HEK293 (cell line): ENCODE results near the gene TSHZ3.

Source experiments
- CTCF ChIA-PET: fragments of 350-600 bp; formaldehyde crosslinking; extraction: SDS; loops from one replicate; lab custom pipeline; 2021; ENCODE audit warnings: antibody characterized with exemption; lab: Yijun Ruan, JAX
- POLR2A ChIA-PET: fragments of 300-600 bp; formaldehyde crosslinking; extraction: SDS; loops from one replicate; lab custom pipeline; 2020; ENCODE audit warnings: antibody characterized with exemption, inconsistent platforms; lab: Yijun Ruan, JAX
- H3K27ac ChIP-seq: fragments of 200-500 bp; sonication (Bioruptor generic); 2 replicates; pipeline ENCODE4 v1.5.1; 2014; ENCODE audit warnings: low read depth, low read length, control low read depth, inconsistent platforms; ENCODE audit errors: extremely low read depth
- H3K36me3 ChIP-seq, 2 experiments: fragments of 200-500 bp in 1 of 2; sonication (Bioruptor generic) in 1 of 2; 1 replicate in 1 of 2; 2 replicates in 1 of 2; pipeline ENCODE4 v1.5.1; 2014 to 2017; ENCODE audit warnings: inconsistent platforms in 2 of 2, low read length in 2 of 2; ENCODE audit not compliant: control insufficient read depth in 2 of 2, insufficient read depth in 1 of 2
- H3K4me1 ChIP-seq: fragments of 200-500 bp; sonication (Bioruptor generic); 2 replicates; pipeline ENCODE4 v1.5.1; 2014; ENCODE audit warnings: mild to moderate bottlenecking, low read length, inconsistent platforms; ENCODE audit not compliant: control insufficient read depth, insufficient read depth
- H3K4me3 ChIP-seq: 2 replicates; pipeline ENCODE4 v1.5.1; 2011; ENCODE audit warnings: low read depth, mild to moderate bottlenecking, control low read depth, low read length, moderate library complexity
- H3K9me3 ChIP-seq: fragments of 200-500 bp; sonication (Bioruptor generic); 2 replicates; pipeline ENCODE4 v1.5.1; 2014; ENCODE audit warnings: low read depth, low read length, inconsistent platforms; ENCODE audit not compliant: control insufficient read depth, insufficient read depth
- BCL11A ChIP-seq: fragments of 450-650 bp; formaldehyde crosslinking; IDR thresholded peaks from 2 replicates; pipeline ENCODE4 v1.5.1; 2016; ENCODE audit warnings: low read depth, missing biosample characterization, missing genetic modification characterization
- SETDB1 ChIP-seq: IDR thresholded peaks from one replicate; pipeline ENCODE4 v1.6.1; 2017; ENCODE audit warnings: mild to moderate bottlenecking, low read length, moderate library complexity, mixed read lengths; ENCODE audit not compliant: insufficient read length
- SP2 ChIP-seq: fragments of 450-650 bp; formaldehyde crosslinking; IDR thresholded peaks from 2 replicates; pipeline ENCODE4 v1.5.1; 2016; ENCODE audit warnings: missing biosample characterization, missing genetic modification characterization
- SP3 ChIP-seq: fragments of 450-650 bp; formaldehyde crosslinking; IDR thresholded peaks from 2 replicates; pipeline ENCODE4 v1.5.1; 2016; ENCODE audit warnings: missing biosample characterization, missing genetic modification characterization
- SP7 ChIP-seq: fragments of 450-650 bp; formaldehyde crosslinking; IDR thresholded peaks from 2 replicates; pipeline ENCODE4 v1.5.1; 2016; ENCODE audit warnings: missing biosample characterization, missing genetic modification characterization
- ZNF112 ChIP-seq: fragments of 450-650 bp; formaldehyde crosslinking; IDR thresholded peaks from 2 replicates; pipeline ENCODE4 v1.5.0; 2017; ENCODE audit warnings: missing biosample characterization, missing genetic modification characterization
- ZNF2 ChIP-seq: fragments of 450-650 bp; formaldehyde crosslinking; IDR thresholded peaks from 2 replicates; pipeline ENCODE4 v1.5.1; 2016; ENCODE audit warnings: missing biosample characterization, missing genetic modification characterization
- ZNF23 ChIP-seq: fragments of 450-650 bp; formaldehyde crosslinking; IDR thresholded peaks from 2 replicates; pipeline ENCODE4 v1.5.1; 2016; ENCODE audit warnings: missing biosample characterization, missing genetic modification characterization, borderline replicate concordance
- ZNF341 ChIP-seq: fragments of 450-650 bp; formaldehyde crosslinking; IDR thresholded peaks from 2 replicates; pipeline ENCODE4; 2016; ENCODE audit warnings: low read depth, missing biosample characterization, missing genetic modification characterization
- ZNF366 ChIP-seq: fragments of 450-650 bp; formaldehyde crosslinking; conservative IDR thresholded peaks from 2 replicates; pipeline ENCODE4 v1.5.1; 2016; ENCODE audit warnings: missing biosample characterization, missing genetic modification characterization
- ZNF37A ChIP-seq: fragments of 450-650 bp; IDR thresholded peaks from 2 replicates; pipeline ENCODE4 v1.5.1; 2018; ENCODE audit warnings: missing biosample characterization, missing genetic modification characterization
- ZNF560 ChIP-seq: fragments of 450-650 bp; formaldehyde crosslinking; IDR thresholded peaks from 2 replicates; pipeline ENCODE4 v1.5.1; 2017; ENCODE audit warnings: missing biosample characterization, missing genetic modification characterization, borderline replicate concordance
- ZNF777 ChIP-seq: fragments of 450-650 bp; formaldehyde crosslinking; IDR thresholded peaks from 2 replicates; pipeline ENCODE4 v1.5.1; 2017; ENCODE audit warnings: missing biosample characterization, missing genetic modification characterization, borderline replicate concordance
- TF ChIP-seq, protein P1 (sequence below): fragments of 450-650 bp; formaldehyde crosslinking; IDR thresholded peaks from 2 replicates; pipeline ENCODE4 v1.5.1; 2016; ENCODE audit warnings: missing biosample characterization, missing genetic modification characterization
- TF ChIP-seq, protein P2 (sequence below): fragments of 450-650 bp; formaldehyde crosslinking; IDR thresholded peaks from 2 replicates; pipeline ENCODE4 v1.5.1; 2017; ENCODE audit warnings: missing biosample characterization, missing genetic modification characterization
- TF ChIP-seq, protein P3 (sequence below): fragments of 450-650 bp; formaldehyde crosslinking; IDR thresholded peaks from 2 replicates; pipeline ENCODE4 v1.5.1; 2016; ENCODE audit warnings: missing biosample characterization, missing genetic modification characterization
- TF ChIP-seq, protein P4 (sequence below): fragments of 450-650 bp; formaldehyde crosslinking; IDR thresholded peaks from 2 replicates; pipeline ENCODE4 v1.5.1; 2017; ENCODE audit warnings: missing biosample characterization, missing genetic modification characterization
- TF ChIP-seq, protein P5 (sequence below): fragments of 450-650 bp; formaldehyde crosslinking; IDR thresholded peaks from 2 replicates; pipeline ENCODE4 v1.5.1; 2016; ENCODE audit warnings: missing biosample characterization, missing genetic modification characterization
- TF ChIP-seq, protein P6 (sequence below): fragments of 450-650 bp; formaldehyde crosslinking; IDR thresholded peaks from 2 replicates; pipeline ENCODE4 v1.5.1; 2016; ENCODE audit warnings: missing biosample characterization, missing genetic modification characterization, low read depth
- TF ChIP-seq, protein P7 (sequence below): sonication (generic); formaldehyde crosslinking; IDR thresholded peaks from 2 replicates; pipeline ENCODE4 v1.8.1; 2022; ENCODE audit warnings: mild to moderate bottlenecking, moderate library complexity, missing genetic modification reagents
- TF ChIP-seq, protein P8 (sequence below): fragments of 450-650 bp; formaldehyde crosslinking; IDR thresholded peaks from 2 replicates; pipeline ENCODE4 v1.5.1; 2016; ENCODE audit warnings: missing biosample characterization, missing genetic modification characterization, borderline replicate concordance
- TF ChIP-seq, protein P9 (sequence below): fragments of 450-650 bp; IDR thresholded peaks from 2 replicates; pipeline ENCODE4 v1.5.1; 2018; ENCODE audit warnings: missing biosample characterization, missing genetic modification characterization

Gene TSHZ3

DNA sequence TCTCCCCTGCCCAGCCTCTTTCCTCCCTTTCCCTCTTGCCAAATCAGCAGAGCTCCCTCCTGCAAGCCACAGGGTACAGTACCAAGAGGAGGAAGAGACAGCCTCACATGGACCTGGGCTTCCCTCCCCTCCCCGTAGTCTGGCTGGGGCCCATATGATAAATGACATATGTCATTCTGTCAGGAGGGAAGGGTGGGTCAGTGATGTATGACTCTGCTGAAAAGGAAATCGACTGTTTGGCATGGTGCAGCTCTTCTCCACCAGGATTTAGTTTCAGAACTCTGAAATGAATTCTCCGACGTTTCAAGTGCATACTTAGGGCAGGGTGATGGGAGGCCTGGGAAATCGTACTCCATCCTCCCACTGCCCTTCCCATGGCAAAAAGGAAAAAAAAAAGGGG lies 9.8 kb downstream of the TSHZ3 start:
- no peaks in the 10 kb centered on the region for H3K9me3 ChIP-seq
- TF ChIP-seq SETDB1 (no peak), ZNF777 (no peak), SP3 (tag by site-specific recombination) (no peak), ZNF366 (tag by site-specific recombination) (no peak), ZNF37A (tag by site-specific recombination) (no peak), SP7 (tag by site-specific recombination) (peak; percentile 51; the same call in 1 of the 2 replicates), ZNF112 (tag by site-specific recombination) (no peak), BCL11A (no peak), ZNF23 (tag by site-specific recombination) (no peak), SP2 (tag by site-specific recombination) (peak; percentile 68), ZNF2 (tag by site-specific recombination) (peak; percentile 95), ZNF560 (tag by site-specific recombination) (no peak), ZNF341 (tag by site-specific recombination) (0 out of 2 replicates have a peak, but pooled peaks have one; percentile 12)
- TF ChIP-seq, protein P1, sequence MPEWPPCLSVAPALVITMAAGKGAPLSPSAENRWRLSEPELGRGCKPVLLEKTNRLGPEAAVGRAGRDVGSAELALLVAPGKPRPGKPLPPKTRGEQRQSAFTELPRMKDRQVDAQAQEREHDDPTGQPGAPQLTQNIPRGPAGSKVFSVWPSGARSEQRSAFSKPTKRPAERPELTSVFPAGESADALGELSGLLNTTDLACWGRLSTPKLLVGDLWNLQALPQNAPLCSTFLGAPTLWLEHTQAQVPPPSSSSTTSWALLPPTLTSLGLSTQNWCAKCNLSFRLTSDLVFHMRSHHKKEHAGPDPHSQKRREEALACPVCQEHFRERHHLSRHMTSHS (tag by site-specific recombination) = no peak
- TF ChIP-seq, protein P2, sequence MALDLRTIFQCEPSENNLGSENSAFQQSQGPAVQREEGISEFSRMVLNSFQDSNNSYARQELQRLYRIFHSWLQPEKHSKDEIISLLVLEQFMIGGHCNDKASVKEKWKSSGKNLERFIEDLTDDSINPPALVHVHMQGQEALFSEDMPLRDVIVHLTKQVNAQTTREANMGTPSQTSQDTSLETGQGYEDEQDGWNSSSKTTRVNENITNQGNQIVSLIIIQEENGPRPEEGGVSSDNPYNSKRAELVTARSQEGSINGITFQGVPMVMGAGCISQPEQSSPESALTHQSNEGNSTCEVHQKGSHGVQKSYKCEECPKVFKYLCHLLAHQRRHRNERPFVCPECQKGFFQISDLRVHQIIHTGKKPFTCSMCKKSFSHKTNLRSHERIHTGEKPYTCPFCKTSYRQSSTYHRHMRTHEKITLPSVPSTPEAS (tag by site-specific recombination) = no peak
- TF ChIP-seq, protein P3, sequence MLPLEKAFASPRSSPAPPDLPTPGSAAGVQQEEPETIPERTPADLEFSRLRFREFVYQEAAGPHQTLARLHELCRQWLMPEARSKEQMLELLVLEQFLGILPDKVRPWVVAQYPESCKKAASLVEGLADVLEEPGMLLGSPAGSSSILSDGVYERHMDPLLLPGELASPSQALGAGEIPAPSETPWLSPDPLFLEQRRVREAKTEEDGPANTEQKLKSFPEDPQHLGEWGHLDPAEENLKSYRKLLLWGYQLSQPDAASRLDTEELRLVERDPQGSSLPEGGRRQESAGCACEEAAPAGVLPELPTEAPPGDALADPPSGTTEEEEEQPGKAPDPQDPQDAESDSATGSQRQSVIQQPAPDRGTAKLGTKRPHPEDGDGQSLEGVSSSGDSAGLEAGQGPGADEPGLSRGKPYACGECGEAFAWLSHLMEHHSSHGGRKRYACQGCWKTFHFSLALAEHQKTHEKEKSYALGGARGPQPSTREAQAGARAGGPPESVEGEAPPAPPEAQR (tag by site-specific recombination) = no peak
- TF ChIP-seq, protein P4, sequence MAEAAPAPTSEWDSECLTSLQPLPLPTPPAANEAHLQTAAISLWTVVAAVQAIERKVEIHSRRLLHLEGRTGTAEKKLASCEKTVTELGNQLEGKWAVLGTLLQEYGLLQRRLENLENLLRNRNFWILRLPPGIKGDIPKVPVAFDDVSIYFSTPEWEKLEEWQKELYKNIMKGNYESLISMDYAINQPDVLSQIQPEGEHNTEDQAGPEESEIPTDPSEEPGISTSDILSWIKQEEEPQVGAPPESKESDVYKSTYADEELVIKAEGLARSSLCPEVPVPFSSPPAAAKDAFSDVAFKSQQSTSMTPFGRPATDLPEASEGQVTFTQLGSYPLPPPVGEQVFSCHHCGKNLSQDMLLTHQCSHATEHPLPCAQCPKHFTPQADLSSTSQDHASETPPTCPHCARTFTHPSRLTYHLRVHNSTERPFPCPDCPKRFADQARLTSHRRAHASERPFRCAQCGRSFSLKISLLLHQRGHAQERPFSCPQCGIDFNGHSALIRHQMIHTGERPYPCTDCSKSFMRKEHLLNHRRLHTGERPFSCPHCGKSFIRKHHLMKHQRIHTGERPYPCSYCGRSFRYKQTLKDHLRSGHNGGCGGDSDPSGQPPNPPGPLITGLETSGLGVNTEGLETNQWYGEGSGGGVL = peak; percentile 28; the same call in 1 of the 2 replicates
- TF ChIP-seq, protein P5, sequence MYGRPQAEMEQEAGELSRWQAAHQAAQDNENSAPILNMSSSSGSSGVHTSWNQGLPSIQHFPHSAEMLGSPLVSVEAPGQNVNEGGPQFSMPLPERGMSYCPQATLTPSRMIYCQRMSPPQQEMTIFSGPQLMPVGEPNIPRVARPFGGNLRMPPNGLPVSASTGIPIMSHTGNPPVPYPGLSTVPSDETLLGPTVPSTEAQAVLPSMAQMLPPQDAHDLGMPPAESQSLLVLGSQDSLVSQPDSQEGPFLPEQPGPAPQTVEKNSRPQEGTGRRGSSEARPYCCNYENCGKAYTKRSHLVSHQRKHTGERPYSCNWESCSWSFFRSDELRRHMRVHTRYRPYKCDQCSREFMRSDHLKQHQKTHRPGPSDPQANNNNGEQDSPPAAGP (tag by site-specific recombination) = peak; percentile 96
- TF ChIP-seq, protein P6, sequence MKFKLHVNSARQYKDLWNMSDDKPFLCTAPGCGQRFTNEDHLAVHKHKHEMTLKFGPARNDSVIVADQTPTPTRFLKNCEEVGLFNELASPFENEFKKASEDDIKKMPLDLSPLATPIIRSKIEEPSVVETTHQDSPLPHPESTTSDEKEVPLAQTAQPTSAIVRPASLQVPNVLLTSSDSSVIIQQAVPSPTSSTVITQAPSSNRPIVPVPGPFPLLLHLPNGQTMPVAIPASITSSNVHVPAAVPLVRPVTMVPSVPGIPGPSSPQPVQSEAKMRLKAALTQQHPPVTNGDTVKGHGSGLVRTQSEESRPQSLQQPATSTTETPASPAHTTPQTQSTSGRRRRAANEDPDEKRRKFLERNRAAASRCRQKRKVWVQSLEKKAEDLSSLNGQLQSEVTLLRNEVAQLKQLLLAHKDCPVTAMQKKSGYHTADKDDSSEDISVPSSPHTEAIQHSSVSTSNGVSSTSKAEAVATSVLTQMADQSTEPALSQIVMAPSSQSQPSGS (tag by site-specific recombination) = no peak
- TF ChIP-seq, protein P7, sequence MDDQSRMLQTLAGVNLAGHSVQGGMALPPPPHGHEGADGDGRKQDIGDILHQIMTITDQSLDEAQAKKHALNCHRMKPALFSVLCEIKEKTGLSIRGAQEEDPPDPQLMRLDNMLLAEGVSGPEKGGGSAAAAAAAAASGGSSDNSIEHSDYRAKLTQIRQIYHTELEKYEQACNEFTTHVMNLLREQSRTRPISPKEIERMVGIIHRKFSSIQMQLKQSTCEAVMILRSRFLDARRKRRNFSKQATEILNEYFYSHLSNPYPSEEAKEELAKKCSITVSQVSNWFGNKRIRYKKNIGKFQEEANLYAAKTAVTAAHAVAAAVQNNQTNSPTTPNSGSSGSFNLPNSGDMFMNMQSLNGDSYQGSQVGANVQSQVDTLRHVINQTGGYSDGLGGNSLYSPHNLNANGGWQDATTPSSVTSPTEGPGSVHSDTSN (CRISPR knock-in tag) = no peak
- TF ChIP-seq, protein P8, sequence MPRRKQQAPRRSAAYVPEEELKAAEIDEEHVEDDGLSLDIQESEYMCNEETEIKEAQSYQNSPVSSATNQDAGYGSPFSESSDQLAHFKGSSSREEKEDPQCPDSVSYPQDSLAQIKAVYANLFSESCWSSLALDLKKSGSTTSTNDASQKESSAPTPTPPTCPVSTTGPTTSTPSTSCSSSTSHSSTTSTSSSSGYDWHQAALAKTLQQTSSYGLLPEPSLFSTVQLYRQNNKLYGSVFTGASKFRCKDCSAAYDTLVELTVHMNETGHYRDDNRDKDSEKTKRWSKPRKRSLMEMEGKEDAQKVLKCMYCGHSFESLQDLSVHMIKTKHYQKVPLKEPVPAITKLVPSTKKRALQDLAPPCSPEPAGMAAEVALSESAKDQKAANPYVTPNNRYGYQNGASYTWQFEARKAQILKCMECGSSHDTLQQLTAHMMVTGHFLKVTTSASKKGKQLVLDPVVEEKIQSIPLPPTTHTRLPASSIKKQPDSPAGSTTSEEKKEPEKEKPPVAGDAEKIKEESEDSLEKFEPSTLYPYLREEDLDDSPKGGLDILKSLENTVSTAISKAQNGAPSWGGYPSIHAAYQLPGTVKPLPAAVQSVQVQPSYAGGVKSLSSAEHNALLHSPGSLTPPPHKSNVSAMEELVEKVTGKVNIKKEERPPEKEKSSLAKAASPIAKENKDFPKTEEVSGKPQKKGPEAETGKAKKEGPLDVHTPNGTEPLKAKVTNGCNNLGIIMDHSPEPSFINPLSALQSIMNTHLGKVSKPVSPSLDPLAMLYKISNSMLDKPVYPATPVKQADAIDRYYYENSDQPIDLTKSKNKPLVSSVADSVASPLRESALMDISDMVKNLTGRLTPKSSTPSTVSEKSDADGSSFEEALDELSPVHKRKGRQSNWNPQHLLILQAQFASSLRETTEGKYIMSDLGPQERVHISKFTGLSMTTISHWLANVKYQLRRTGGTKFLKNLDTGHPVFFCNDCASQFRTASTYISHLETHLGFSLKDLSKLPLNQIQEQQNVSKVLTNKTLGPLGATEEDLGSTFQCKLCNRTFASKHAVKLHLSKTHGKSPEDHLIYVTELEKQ = peak; percentile 80; the same call in 1 of the 2 replicates
- TF ChIP-seq, protein P9, sequence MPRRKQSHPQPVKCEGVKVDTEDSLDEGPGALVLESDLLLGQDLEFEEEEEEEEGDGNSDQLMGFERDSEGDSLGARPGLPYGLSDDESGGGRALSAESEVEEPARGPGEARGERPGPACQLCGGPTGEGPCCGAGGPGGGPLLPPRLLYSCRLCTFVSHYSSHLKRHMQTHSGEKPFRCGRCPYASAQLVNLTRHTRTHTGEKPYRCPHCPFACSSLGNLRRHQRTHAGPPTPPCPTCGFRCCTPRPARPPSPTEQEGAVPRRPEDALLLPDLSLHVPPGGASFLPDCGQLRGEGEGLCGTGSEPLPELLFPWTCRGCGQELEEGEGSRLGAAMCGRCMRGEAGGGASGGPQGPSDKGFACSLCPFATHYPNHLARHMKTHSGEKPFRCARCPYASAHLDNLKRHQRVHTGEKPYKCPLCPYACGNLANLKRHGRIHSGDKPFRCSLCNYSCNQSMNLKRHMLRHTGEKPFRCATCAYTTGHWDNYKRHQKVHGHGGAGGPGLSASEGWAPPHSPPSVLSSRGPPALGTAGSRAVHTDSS = no peak
- TF ChIP-seq, all 188 proteins: peak for 7
- no peak overlapping the region for H3K4me3 ChIP-seq
- H3K36me3 ChIP-seq = peaks cover 4 to 5% of the 10 kb centered on the region in 2 experiments
- H3K4me1 ChIP-seq = peaks cover 39% of the 10 kb centered on the region
- no peak overlapping the region for H3K27ac ChIP-seq
- ChIA-PET POLR2A (interaction anchor here (1.1 kb wide), 1 partner anchor 11 kb away, joined by 4 read pairs; no protein-coding TSS in a partner anchor), CTCF (interaction anchor here (0.6 to 1.7 kb wide), 7 partner anchors 9 to 671 kb away, joined by 3 to 6 read pairs (median 4); no protein-coding TSS in a partner anchor)
